Endothelial cell of umbilical vein (primary cell): ENCODE results near the gene YTHDF2. TPM values are rescaled to one million over a fixed set of nuclear protein-coding genes. Genes with fewer than 3 reads are reported as not detected.

Source experiments
- BruUV-seq: library from RNA; stranded (reverse); fragments of 400-500 nt; replicated peaks from 2 replicates; lab custom pipeline; 2021; lab: Mats Ljungman, UMichigan
- CTCF ChIA-PET: fragments of 300-600, 350-600 bp; sonication (Branson Sonifier 250); formaldehyde crosslinking; loops from one replicate; lab custom pipeline; 2021; ENCODE audit warnings: antibody characterized with exemption, inconsistent platforms; lab: Charles Lee
- POLR2A ChIA-PET: fragments of 300-600, 350-600 bp; sonication (Branson Sonifier 250); formaldehyde crosslinking; loops from one replicate; lab custom pipeline; 2021; ENCODE audit warnings: antibody characterized with exemption, inconsistent platforms; lab: Charles Lee
- DNase-seq: peaks from one replicate; pipeline ENCODE4 v3.0.0-alpha.2; 2011; ENCODE audit warnings: low read depth, low spot score
- FAIRE-seq: peaks from 2 replicates; lab custom pipeline; 2011; peaks lifted over from hg19 to GRCh38; lab: Jason Lieb, UNC
- H2AFZ ChIP-seq: 2 replicates; pipeline ENCODE4 v1.6.0; 2012; ENCODE audit warnings: low read depth, low read length, control low read depth, inconsistent platforms
- H3K27ac ChIP-seq: 2 replicates; pipeline ENCODE4 v1.5.1; 2011; ENCODE audit warnings: low read depth, mild to moderate bottlenecking, control low read depth, low read length, moderate library complexity; ENCODE audit not compliant: insufficient read depth
- H3K27me3 ChIP-seq, 2 experiments: 2 replicates each; pipeline versions ENCODE4 v1.6.0 to v1.6.1; 2011; ENCODE audit warnings: low read length in 2 of 2, mixed read lengths in 1 of 2; ENCODE audit not compliant: control insufficient read depth in 2 of 2, insufficient read depth in 2 of 2
- H3K36me3 ChIP-seq, 2 experiments: 2 replicates in 1 of 2; 3 replicates in 1 of 2; pipeline ENCODE4 v1.5.1; 2011; ENCODE audit warnings: low read length in 2 of 2, mild to moderate bottlenecking in 1 of 2, moderate library complexity in 1 of 2; ENCODE audit not compliant: control insufficient read depth in 2 of 2, insufficient read depth in 2 of 2; ENCODE audit errors: extremely low read depth in 1 of 2
- H3K4me1 ChIP-seq: 3 replicates; pipeline ENCODE4 v1.5.1; 2011; ENCODE audit warnings: mild to moderate bottlenecking, low read length; ENCODE audit not compliant: control insufficient read depth, insufficient read depth; ENCODE audit errors: extremely low read depth
- H3K4me2 ChIP-seq: 2 replicates; pipeline ENCODE4 v1.6.1; 2011; ENCODE audit warnings: low read length, control low read depth, mixed read lengths; ENCODE audit not compliant: insufficient read depth
- H3K4me3 ChIP-seq, 3 experiments: fragments of 200-600 bp in 1 of 3; sonication (generic), shearing (Covaris generic) in 1 of 3; replicated peaks in 1 of 3; 2 replicates each; pipeline ENCODE4 v1.5.1; 2011 to 2016; ENCODE audit warnings: control low read depth in 3 of 3, low read length in 3 of 3, mild to moderate bottlenecking in 2 of 3, inconsistent platforms in 1 of 3, low read depth in 1 of 3, moderate library complexity in 1 of 3; ENCODE audit not compliant: insufficient read depth in 1 of 3
- H3K79me2 ChIP-seq: 2 replicates; pipeline ENCODE4 v1.6.0; 2012; ENCODE audit warnings: low read length, inconsistent platforms; ENCODE audit not compliant: control insufficient read depth, insufficient read depth
- H3K9ac ChIP-seq: replicated peaks from 2 replicates; pipeline ENCODE3; 2011; ENCODE audit warnings: low read length, control low read depth; ENCODE audit not compliant: insufficient read depth; ENCODE audit errors: extremely low read depth
- H3K9me1 ChIP-seq: replicated peaks from 3 replicates; pipeline ENCODE4 v1.6.0; 2011; ENCODE audit warnings: mild to moderate bottlenecking, low read length; ENCODE audit not compliant: control insufficient read depth, insufficient read depth; ENCODE audit errors: extremely low read depth
- H3K9me3 ChIP-seq: replicated peaks from 2 replicates; pipeline ENCODE4 v1.5.1; 2012; ENCODE audit warnings: low read length, inconsistent platforms; ENCODE audit not compliant: control insufficient read depth, insufficient read depth
- H4K20me1 ChIP-seq: replicated peaks from 2 replicates; pipeline ENCODE3; 2011; ENCODE audit warnings: mild to moderate bottlenecking, low read length; ENCODE audit not compliant: control insufficient read depth, insufficient read depth; ENCODE audit errors: extremely low read depth
- CTCF ChIP-seq, 2 donors: IDR thresholded peaks; 1 replicate in 1 of 2; 2 replicates in 1 of 2; pipeline ENCODE4 v1.5.1; 2011; ENCODE audit warnings: low read length in 2 of 2, mild to moderate bottlenecking in 2 of 2, moderate library complexity in 2 of 2, control low read depth in 1 of 2, inconsistent platforms in 1 of 2, low read depth in 1 of 2; ENCODE audit not compliant: insufficient read depth in 1 of 2; ENCODE audit errors: extremely low read depth in 1 of 2
- EZH2 ChIP-seq: IDR thresholded peaks from 2 replicates; pipeline ENCODE4 v1.6.1; 2012; ENCODE audit warnings: borderline replicate concordance, low read depth, mild to moderate bottlenecking, moderate library complexity, low read length, inconsistent platforms; ENCODE audit not compliant: severe bottlenecking
- FOS ChIP-seq: IDR thresholded peaks from 2 replicates; pipeline ENCODE4 v1.6.1; 2011; ENCODE audit warnings: mild to moderate bottlenecking, low read length, moderate library complexity, borderline replicate concordance; ENCODE audit not compliant: insufficient read depth
- GATA2 ChIP-seq: IDR thresholded peaks from 2 replicates; pipeline ENCODE4 v1.7.0; 2011; ENCODE audit warnings: low read depth, mild to moderate bottlenecking, moderate library complexity, mixed read lengths, low read length; ENCODE audit not compliant: insufficient read length, insufficient read depth
- JUN ChIP-seq: IDR thresholded peaks from 2 replicates; pipeline ENCODE4 v1.6.1; 2011; ENCODE audit warnings: borderline replicate concordance, low read depth; ENCODE audit not compliant: insufficient read length, insufficient read depth
- MYC ChIP-seq: IDR thresholded peaks from one replicate; pipeline ENCODE4 v1.6.1; 2011; ENCODE audit warnings: mild to moderate bottlenecking, low read depth, low read length
- POLR2A ChIP-seq: IDR thresholded peaks from 2 replicates; pipeline ENCODE4 v1.6.1; 2012; ENCODE audit warnings: low read depth, mild to moderate bottlenecking, control low read depth, low read length
- POLR2AphosphoS5 ChIP-seq: IDR thresholded peaks from 2 replicates; pipeline ENCODE4 v1.6.1; 2012; ENCODE audit warnings: low read depth, mild to moderate bottlenecking, control low read depth, low read length, moderate library complexity; ENCODE audit not compliant: insufficient read depth
- dilution Hi-C: fragments of 300-500 bp; cut with MboI; formaldehyde crosslinking; loops from one replicate; pipeline ENCODE4 v1.15.0; 2019; ENCODE audit warnings: low sequenced_read_pairs; ENCODE audit not compliant: extremely low pct_ligation_motif_present
- intact Hi-C: fragments of 100-400 bp; cut with micrococcal nuclease; formaldehyde crosslinking; loops from one replicate; pipeline ENCODE4 v1.10.0; 2022
- polyA plus RNA-seq, 4 experiments: library from polyadenylated mRNA; depleted of rRNA in 3 of 4; stranded (reverse) in 3 of 4; unstranded in 1 of 4; fragments of >200 nt; gene quantifications; 2 replicates each; pipeline versions ENCODE4 v1.2.1 to v1.2.3, GENCODE V29; 2011 to 2012; ENCODE audit warnings: missing spikeins in 1 of 4
- total RNA-seq: library from RNA; stranded (reverse); gene quantifications from 2 replicates; pipeline ENCODE4 v1.2.3, GENCODE V29; 2021

The YTHDF2 gene
- total and polyA plus RNA-seq, 2 donors (not counting 3 experiments of a cell fraction or from before 2014, with no cell fraction given), result 72.4 to 105 TPM

- Histone ChIP-seq H3K36me3 (no peaks in the 10 kb centered on the region), H3K9me1 (no peaks in the 10 kb centered on the region), H4K20me1 (no peaks in the 10 kb centered on the region), H3K27me3 (peaks cover 36 to 43% of the 10 kb centered on the region in 2 experiments), H3K27ac (no peak overlapping the region), H3K4me1 (no peaks in the 10 kb centered on the region), H3K9ac (no peak overlapping the region), H2AFZ (no peak overlapping the region), H3K9me3 (no peaks in the 10 kb centered on the region), H3K4me2 (no peak overlapping the region), H3K79me2 (no peaks in the 10 kb centered on the region), H3K4me3 (no peak overlapping the region)
- no peak for DNase-seq
- ChIA-PET CTCF (no interaction called here), POLR2A (no interaction called here)
- no peak for FAIRE-seq
- dilution Hi-C loops (no loop called here), intact Hi-C loops (no loop called here)
- TF ChIP-seq CTCF (IDR thresholded peaks at IDR 0.05; ENCODE audit: extremely low read depth in 1 of 2, insufficient read depth in 1 of 2, low read depth in 1 of 2, low read length in 2 of 2) (no peak), JUN (no peak), FOS (no peak), EZH2 (no peak), POLR2A (no peak), MYC (no peak), POLR2AphosphoS5 (no peak), GATA2 (no peak)
- BruUV-seq, result no TSS peak
Measured at GRCh38 chr1:28811369-28811765, 74.6 kb downstream of the YTHDF2 start.
